Gastrocnemius medialis (tissue), 4 donors: ENCODE data around the gene ARFGEF3.

Source experiments
- CTCF ChIP-seq, 5 experiments: fragments of 450-650 bp in 3 of 5; fragments of 200-600 bp in 2 of 5; sonication (generic) in 2 of 5; IDR thresholded peaks in 4 of 5; conservative IDR thresholded peaks in 1 of 5; 1 replicate in 4 of 5; 2 replicates in 1 of 5; pipeline ENCODE4 v1.5.1; 2016 to 2019; ENCODE audit warnings: antibody characterized with exemption in 5 of 5, mild to moderate bottlenecking in 3 of 5, moderate library complexity in 3 of 5
- POLR2A ChIP-seq, 2 donors: fragments of 450-650 bp; IDR thresholded peaks; one replicate each; pipeline ENCODE4 v1.6.1; 2017; ENCODE audit warnings: antibody characterized with exemption in 2 of 2, mild to moderate bottlenecking in 2 of 2, moderate library complexity in 2 of 2

- no peak for TF ChIP-seq CTCF (IDR thresholded peaks at IDR 0.05 in 4 of 5, conservative IDR thresholded peaks at IDR 0.05 in 1 of 5)
- TF ChIP-seq POLR2A (IDR thresholded peaks at IDR 0.05): no peak
Measured at GRCh38 chr6:138286698-138287097, 125.0 kb downstream of the ARFGEF3 start.
